Keratinocyte (primary cell): ENCODE measurements around the gene PCDHGA4. TPM values are rescaled to one million over a fixed set of nuclear protein-coding genes. Genes with fewer than 3 reads are reported as not detected.
A peak's percentile ranks its signal among the peaks of the same experiment; 100 is the strongest.
"Not testable (repeated sequence)": the region's sequence is repeated elsewhere in the genome, so short reads cannot be mapped to it uniquely, and the experiment has no call there.

Source experiments
- DNase-seq: peaks from one replicate; pipeline ENCODE4 v3.0.0-alpha.2; 2011; ENCODE audit warnings: low read depth, missing footprints, low spot score
- FAIRE-seq: peaks from 2 replicates; lab custom pipeline; 2011; peaks lifted over from hg19 to GRCh38; lab: Jason Lieb, UNC
- H2AFZ ChIP-seq: 2 replicates; pipeline ENCODE4 v1.6.0; 2012; ENCODE audit warnings: low read length, control low read depth, inconsistent platforms; ENCODE audit not compliant: control insufficient read depth
- H3K27ac ChIP-seq: 2 replicates; pipeline ENCODE4 v1.5.1; 2011; ENCODE audit warnings: low read length; ENCODE audit not compliant: control insufficient read depth, insufficient read depth
- H3K27me3 ChIP-seq: 3 replicates; pipeline ENCODE4 v1.6.0; 2011; ENCODE audit warnings: low read length; ENCODE audit not compliant: control insufficient read depth, insufficient read depth; ENCODE audit errors: extremely low read depth
- H3K36me3 ChIP-seq, 2 experiments: 2 replicates in 1 of 2; 3 replicates in 1 of 2; pipeline ENCODE4 v1.5.1; 2011; ENCODE audit warnings: low read length in 2 of 2, mild to moderate bottlenecking in 1 of 2; ENCODE audit not compliant: control insufficient read depth in 2 of 2, insufficient read depth in 2 of 2; ENCODE audit errors: extremely low read depth in 1 of 2
- H3K4me1 ChIP-seq: 3 replicates; pipeline ENCODE4 v1.5.1; 2011; ENCODE audit warnings: low read length; ENCODE audit not compliant: control insufficient read depth, insufficient read depth; ENCODE audit errors: extremely low read depth
- H3K4me2 ChIP-seq: 3 replicates; pipeline ENCODE4 v1.6.0; 2011; ENCODE audit warnings: low read depth, low read length; ENCODE audit not compliant: control insufficient read depth, insufficient read depth; ENCODE audit errors: extremely low read depth
- H3K4me3 ChIP-seq, 3 experiments: fragments of 200-600 bp in 1 of 3; sonication (generic) in 1 of 3; 2 replicates in 2 of 3; 3 replicates in 1 of 3; pipeline ENCODE4 v1.5.1; 2011 to 2016; ENCODE audit warnings: low read length in 3 of 3, mild to moderate bottlenecking in 3 of 3, control low read depth in 2 of 3, inconsistent platforms in 1 of 3, low read depth in 1 of 3, mixed read lengths in 1 of 3, mixed run types in 1 of 3, moderate library complexity in 1 of 3; ENCODE audit not compliant: control insufficient read depth in 2 of 3, insufficient read depth in 2 of 3; ENCODE audit errors: extremely low read depth in 1 of 3
- H3K79me2 ChIP-seq: 2 replicates; pipeline ENCODE4 v1.6.0; 2012; ENCODE audit warnings: low read length; ENCODE audit not compliant: control insufficient read depth, insufficient read depth
- H3K9ac ChIP-seq: 3 replicates; pipeline ENCODE4 v1.6.0; 2011; ENCODE audit warnings: low read length; ENCODE audit not compliant: control insufficient read depth, insufficient read depth; ENCODE audit errors: extremely low read depth
- H3K9me1 ChIP-seq: 3 replicates; pipeline ENCODE4 v1.6.0; 2011; ENCODE audit warnings: low read length; ENCODE audit not compliant: control insufficient read depth, insufficient read depth; ENCODE audit errors: extremely low read depth
- H3K9me3 ChIP-seq: 2 replicates; pipeline ENCODE4 v1.5.1; 2012; ENCODE audit warnings: low read depth, low read length; ENCODE audit not compliant: control insufficient read depth
- H4K20me1 ChIP-seq: 3 replicates; pipeline ENCODE4 v1.6.0; 2011; ENCODE audit warnings: low read length; ENCODE audit not compliant: control insufficient read depth, insufficient read depth; ENCODE audit errors: extremely low read depth
- EZH2 ChIP-seq: IDR thresholded peaks from one replicate; pipeline ENCODE4 v1.6.1; 2012; ENCODE audit warnings: inconsistent platforms, mild to moderate bottlenecking, low read length, moderate library complexity
- dilution Hi-C: fragments of 300-500 bp; cut with MboI; formaldehyde crosslinking; loops from one replicate; pipeline ENCODE4 v1.7.0; 2020; ENCODE audit warnings: low sequenced_read_pairs; ENCODE audit not compliant: extremely low pct_ligation_motif_present
- polyA plus RNA-seq, 5 experiments: library from polyadenylated mRNA; depleted of rRNA in 3 of 5; stranded (reverse) in 3 of 5; stranded (forward) in 1 of 5; unstranded in 1 of 5; fragments of >200 nt; gene quantifications; 1 replicate in 1 of 5; 2 replicates in 3 of 5; 3 replicates in 1 of 5; pipeline versions ENCODE4 v1.2.1 to v1.2.3, GENCODE V29; 2011 to 2012; ENCODE audit warnings: missing spikeins in 2 of 5, low read depth in 1 of 5, low replicate concordance in 1 of 5
- TF ChIP-seq, protein P1 (sequence below), 3 experiments: IDR thresholded peaks in 1 of 3; conservative IDR thresholded peaks in 1 of 3; optimal IDR thresholded peaks in 1 of 3; 2 replicates in 2 of 3; 3 replicates in 1 of 3; pipeline versions ENCODE3 to v1.5.1; 2011; ENCODE audit warnings: low read length in 3 of 3, mild to moderate bottlenecking in 3 of 3, moderate library complexity in 2 of 3, control low read depth in 1 of 3, inconsistent platforms in 1 of 3; ENCODE audit not compliant: insufficient read depth in 2 of 3; ENCODE audit errors: extremely low read depth in 1 of 3

PCDHGA4 gene
- polyA plus RNA-seq, 1 donor (not counting 4 experiments of a cell fraction or from before 2014, with no cell fraction given) = 0.05 TPM

DNA sequence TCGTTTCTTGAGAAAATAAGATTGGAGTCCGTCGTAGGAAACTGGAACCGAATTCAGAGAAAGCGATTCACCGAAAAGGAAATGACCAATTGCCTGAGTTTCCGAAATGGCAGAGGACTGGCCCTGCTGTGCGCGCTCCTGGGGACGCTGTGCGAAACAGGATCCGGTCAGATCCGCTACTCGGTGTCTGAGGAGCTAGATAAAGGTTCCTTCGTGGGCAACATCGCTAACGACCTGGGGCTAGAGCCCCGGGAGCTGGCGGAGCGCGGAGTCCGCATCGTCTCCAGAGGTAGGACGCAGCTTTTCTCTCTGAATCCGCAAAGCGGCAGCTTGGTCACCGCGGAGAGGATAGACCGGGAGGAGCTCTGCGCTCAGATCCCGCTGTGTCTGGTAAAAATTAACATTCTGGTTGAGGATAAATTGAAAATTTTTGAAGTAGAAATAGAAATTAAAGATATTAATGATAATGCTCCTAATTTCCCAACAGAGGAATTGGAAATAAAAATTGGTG is 10.8 kb upstream of the PCDHGA4 start:
- Histone ChIP-seq H3K9ac (no peak overlapping the region), H3K9me3 (peaks cover 14% of the 10 kb centered on the region), H3K27me3 (peaks cover 6% of the 10 kb centered on the region), H3K4me3 (peak overlapping the region in 1 of 3 experiments; percentile 13), H3K4me1 (no peaks in the 10 kb centered on the region), H4K20me1 (no peaks in the 10 kb centered on the region), H3K9me1 (no peaks in the 10 kb centered on the region), H2AFZ (peak overlapping the region; percentile 26), H3K36me3 (no peaks in the 10 kb centered on the region), H3K27ac (no peak overlapping the region), H3K79me2 (no peaks in the 10 kb centered on the region), H3K4me2 (peak overlapping the region; percentile 14)
- TF ChIP-seq, protein P1, sequence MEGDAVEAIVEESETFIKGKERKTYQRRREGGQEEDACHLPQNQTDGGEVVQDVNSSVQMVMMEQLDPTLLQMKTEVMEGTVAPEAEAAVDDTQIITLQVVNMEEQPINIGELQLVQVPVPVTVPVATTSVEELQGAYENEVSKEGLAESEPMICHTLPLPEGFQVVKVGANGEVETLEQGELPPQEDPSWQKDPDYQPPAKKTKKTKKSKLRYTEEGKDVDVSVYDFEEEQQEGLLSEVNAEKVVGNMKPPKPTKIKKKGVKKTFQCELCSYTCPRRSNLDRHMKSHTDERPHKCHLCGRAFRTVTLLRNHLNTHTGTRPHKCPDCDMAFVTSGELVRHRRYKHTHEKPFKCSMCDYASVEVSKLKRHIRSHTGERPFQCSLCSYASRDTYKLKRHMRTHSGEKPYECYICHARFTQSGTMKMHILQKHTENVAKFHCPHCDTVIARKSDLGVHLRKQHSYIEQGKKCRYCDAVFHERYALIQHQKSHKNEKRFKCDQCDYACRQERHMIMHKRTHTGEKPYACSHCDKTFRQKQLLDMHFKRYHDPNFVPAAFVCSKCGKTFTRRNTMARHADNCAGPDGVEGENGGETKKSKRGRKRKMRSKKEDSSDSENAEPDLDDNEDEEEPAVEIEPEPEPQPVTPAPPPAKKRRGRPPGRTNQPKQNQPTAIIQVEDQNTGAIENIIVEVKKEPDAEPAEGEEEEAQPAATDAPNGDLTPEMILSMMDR (optimal IDR thresholded peaks at IDR 0.05 in 1 of 3, IDR thresholded peaks at IDR 0.05 in 1 of 3, conservative IDR thresholded peaks at IDR 0.05 in 1 of 3; ENCODE audit: extremely low read depth in 1 of 3, insufficient read depth in 2 of 3, low read length in 3 of 3) = no peak
- TF ChIP-seq EZH2 = no peak
- DNase-seq (no peak), FAIRE-seq (no peak)
- dilution Hi-C loops = no loop called here

DNA sequence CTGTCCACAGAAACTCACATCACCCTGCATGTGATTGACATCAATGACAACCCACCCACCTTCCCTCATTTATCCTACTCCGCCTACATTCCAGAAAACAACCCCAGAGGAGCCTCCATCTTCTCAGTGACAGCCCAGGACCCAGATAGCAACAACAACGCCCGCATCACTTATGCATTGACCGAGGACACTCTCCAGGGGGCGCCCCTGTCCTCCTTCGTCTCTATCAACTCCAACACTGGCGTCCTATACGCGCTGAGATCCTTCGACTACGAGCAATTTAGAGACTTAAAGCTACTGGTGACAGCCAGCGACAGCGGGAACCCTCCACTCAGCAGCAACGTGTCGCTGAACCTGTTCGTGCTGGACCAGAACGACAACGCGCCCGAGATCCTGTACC is 9.5 kb upstream of the PCDHGA4 start:
- DNase-seq (no peak), FAIRE-seq (no peak)
- no peak overlapping the region for H3K4me2 ChIP-seq
- H3K4me3 ChIP-seq = no peak overlapping the region
- H3K36me3 ChIP-seq = no peaks in the 10 kb centered on the region
- no peak overlapping the region for H2AFZ ChIP-seq
- H4K20me1 ChIP-seq = no peaks in the 10 kb centered on the region
- H3K9ac ChIP-seq = no peak overlapping the region
- dilution Hi-C loops = no loop called here
- no peaks in the 10 kb centered on the region for H3K27me3 ChIP-seq
- H3K27ac ChIP-seq = no peak overlapping the region
- H3K9me3 ChIP-seq = peaks cover 10% of the 10 kb centered on the region
- H3K79me2 ChIP-seq = no peaks in the 10 kb centered on the region
- H3K4me1 ChIP-seq = no peaks in the 10 kb centered on the region
- TF ChIP-seq EZH2 = no peak
- TF ChIP-seq, protein P1 (optimal IDR thresholded peaks at IDR 0.05 in 1 of 3, IDR thresholded peaks at IDR 0.05 in 1 of 3, conservative IDR thresholded peaks at IDR 0.05 in 1 of 3; ENCODE audit: extremely low read depth in 1 of 3, insufficient read depth in 2 of 3, low read length in 3 of 3) = no peak
- H3K9me1 ChIP-seq = no peaks in the 10 kb centered on the region

DNA sequence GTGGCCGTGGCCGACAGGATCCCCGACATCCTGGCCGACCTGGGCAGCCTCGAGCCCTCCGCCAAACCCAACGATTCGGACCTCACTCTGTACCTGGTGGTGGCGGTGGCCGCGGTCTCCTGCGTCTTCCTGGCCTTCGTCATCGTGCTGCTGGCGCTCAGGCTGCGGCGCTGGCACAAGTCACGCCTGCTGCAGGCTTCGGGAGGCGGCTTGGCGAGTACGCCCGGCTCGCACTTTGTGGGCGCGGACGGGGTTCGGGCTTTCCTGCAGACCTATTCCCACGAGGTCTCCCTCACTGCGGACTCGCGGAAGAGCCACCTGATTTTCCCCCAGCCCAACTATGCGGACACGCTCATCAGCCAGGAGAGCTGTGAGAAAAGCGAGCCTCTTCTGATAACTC is 8.8 kb upstream of the PCDHGA4 start:
- H3K9me1 ChIP-seq, dilution Hi-C loops, H3K9me3 ChIP-seq, DNase-seq, FAIRE-seq, H3K36me3 ChIP-seq, H3K27ac ChIP-seq, H3K27me3 ChIP-seq, H3K79me2 ChIP-seq, H3K4me2 ChIP-seq, H3K9ac ChIP-seq, H2AFZ ChIP-seq, H3K4me1 ChIP-seq, H3K4me3 ChIP-seq, H4K20me1 ChIP-seq: not testable (repeated sequence)
